HG03571 (cell line): Measurements from ENCODE around the gene MICAL2.

Experiments used
- ATAC-seq: cut with Tn5 transposase; IDR thresholded peaks from one replicate; pipeline ENCODE4 v1.9.1; 2021; ENCODE audit not compliant: unreplicated experiment

The MICAL2 gene

DNA sequence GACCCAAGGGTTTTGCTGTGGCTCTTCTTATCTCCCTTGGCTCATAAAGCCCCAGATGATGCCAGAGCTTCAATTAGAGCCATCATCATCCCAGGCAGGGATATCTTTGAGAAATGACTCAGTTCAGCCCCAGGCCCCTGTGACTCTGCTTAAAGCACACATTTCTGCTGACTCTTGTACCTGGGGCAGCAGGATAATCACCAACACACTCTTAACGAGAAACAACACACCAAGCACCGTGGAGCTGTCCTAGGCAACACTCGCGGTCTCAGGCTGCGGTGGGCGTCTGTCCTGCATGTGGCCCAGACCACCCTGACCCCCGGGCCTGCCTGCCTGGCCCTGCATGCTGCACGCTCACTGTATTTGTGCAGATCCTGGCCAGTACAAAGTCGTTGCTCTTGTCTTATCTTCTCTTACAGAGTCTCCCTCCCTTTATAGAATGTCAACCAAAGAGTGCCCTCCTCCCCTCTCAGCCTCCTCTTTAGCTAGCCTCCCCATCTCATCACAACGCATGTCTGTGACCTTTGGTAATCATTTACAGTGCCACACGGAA is 152.8 kb downstream of the MICAL2 start:
- no peak for ATAC-seq

DNA sequence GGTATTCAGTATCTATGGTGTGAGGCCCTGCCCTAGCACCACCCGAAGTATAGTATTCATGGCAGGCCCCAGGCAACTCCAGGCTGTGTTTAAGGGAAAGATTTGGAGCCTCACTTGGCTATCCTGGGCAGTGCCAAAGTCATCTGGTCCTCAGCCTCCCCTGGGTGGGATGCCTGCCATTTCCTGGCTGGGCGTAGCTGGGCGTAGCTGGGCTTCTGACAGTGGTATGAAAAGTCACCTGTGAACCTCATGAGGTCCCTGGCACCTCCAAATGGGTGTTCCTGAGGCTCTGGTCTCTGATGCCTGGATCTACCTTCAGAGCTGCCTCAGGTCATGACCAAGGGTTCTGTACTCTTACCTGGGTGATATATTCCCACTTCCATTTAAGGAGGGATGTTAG is 154.0 kb downstream of the MICAL2 start:
- ATAC-seq: no peak

DNA sequence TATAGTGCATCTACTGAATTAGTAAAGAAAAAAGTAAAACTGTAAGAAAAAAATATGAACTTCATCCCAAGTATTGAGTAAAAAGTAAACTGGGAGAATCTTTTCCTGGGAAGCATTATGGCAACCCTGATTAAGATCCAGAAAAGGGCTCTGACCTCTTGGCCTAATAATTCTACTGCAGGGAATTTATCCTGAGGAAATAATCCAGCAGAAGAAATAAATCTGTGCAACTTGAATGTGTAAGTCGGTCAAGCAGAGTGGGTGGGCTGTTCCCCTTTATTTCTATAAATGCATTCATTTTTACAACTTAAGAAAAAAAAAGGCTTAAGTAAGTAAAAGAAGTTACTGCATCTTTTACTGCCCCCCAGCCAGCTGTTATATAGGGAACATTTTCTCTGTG is 155.7 kb downstream of the MICAL2 start:
- ATAC-seq: no peak

DNA sequence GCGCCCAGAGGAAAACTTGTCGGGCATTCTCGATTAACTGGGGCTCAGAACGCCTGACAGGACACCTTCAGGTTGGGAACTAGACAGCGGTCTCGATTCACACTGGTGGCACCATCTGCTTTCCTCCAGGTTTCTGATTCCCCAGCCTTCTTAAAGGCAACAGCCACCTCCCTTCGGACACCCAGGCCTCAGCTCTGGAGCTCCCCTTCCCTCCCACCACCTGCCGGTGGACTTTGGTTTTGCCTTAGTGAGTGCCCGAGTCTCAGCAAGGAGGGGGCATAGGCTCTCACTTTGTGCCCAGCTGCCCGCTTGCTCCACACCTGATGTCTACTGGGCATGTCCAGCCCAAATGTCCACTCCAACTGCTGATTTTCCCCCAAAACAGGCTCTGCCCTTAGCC is 156.6 kb downstream of the MICAL2 start:
- no peak for ATAC-seq

DNA sequence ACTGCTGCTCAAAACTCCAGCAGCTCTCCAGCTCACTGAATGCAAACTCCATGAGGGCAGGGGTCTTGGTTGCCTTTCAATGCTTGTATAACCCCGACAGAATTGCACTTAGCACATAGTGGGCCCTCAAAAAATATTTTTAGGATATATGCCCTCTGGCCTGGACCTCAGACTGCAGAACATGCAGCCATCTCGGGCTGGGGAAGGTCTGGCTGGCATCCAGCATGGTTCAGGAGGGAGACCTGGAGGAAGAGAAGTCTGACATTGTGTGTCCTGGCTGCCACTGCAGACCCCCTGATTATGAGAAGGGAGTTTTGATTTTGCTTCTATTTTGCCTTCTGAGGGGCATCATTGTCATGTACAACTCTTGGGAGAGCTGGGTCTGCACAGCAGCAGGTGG is 157.5 kb downstream of the MICAL2 start:
- ATAC-seq: no peak

DNA sequence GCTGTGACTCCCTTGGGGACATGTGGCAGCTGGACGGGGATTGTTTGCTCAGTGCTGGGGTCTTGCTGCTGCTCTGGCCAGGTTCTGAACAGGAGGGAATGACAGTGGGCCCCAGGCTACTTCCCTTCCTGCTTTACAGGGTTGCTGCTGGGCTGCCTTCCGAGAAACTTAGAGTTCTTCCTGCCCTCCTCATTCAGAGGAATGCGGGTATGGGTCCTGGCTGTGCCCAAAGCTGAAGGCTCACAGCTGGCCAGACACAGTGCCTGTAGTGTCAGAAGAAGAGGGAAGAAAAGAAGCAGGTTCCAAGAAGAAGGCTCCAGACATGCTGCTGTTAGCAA is 158.7 kb downstream of the MICAL2 start:
- no peak for ATAC-seq

DNA sequence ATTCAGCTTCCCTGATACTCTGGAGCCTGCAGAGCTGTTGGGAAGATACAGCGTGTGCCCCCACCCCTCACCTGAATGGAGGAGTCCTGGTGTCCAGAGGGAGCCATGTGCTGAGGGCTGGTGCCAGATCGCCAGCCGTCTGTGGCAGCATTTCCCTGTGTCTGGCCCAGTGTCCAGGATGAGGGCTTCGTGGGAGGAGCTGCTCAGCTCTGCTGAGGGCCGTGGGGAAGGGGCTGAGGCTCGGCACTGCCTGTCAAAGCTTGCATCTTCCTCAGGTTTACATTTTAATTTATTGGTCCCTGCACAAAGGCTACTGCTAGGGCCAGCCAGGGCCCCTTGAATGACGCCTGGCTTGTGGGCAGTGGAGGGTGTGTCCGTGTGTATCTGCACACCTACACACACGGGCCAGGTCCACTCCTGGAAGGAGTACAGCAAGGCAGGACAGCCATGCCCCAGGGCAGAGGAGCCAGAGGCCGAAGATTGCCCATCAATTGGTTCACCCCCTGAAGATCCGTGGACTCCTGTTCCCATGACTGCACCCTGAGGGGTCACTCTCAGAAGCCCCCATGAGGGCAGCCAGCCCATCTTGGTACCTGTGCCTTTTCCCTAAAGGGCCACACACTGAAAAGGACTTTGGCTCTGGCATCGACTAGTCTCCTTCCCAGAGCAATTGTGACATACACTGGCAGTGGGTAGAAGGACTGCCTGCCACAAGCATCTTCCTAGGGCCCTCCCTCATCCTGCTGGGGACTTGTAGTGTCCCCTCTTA is 159.2 kb downstream of the MICAL2 start:
- no peak for ATAC-seq

DNA sequence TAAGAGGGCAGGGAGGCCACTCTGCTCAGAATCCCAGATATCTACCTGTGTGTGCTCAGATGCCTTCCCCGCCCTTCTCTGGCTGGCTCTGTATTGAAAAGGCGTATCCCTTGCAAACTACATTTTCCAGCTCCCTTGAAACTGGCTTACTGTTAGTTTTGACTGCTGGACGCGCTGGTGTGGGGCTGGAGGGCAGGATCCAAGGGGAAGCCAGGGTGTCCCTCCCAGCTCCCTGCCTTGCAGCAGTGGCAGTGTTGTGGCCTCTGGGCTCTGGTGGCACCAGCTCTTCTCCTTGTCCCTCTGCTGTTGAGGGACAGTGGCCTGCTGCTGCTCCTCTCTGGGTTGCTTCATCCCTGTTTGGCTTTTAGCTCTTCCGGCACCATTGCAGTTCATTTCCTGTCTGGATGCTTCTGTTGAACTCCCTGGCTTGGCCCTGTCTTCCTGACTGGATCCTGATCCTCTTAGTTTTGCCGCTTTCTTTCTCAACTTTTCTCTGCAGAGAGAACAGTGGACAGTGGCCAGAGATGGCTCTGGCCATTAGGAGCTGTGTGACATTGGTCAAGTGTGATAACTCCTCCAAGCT is 159.9 kb downstream of the MICAL2 start:
- no peak for ATAC-seq

DNA sequence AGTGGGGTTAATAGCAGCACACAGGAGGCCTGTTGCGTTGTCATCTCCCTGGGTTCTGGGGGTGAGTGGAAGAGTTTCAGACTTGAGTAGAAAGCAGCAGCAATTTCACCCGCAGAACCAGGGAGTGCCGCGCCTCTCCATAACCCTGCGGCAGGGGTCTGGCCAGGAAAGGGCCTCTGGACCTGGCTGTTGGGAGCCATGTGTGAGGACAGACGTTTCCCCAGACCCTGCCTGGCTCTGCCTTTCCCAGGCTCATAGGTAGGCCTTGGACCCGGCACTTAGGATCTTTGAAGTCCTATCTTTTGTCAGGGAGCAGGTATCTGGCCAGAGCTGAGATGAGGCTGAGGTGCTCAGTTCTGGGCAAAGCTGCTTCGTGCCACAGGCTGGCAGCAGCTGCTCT is 160.4 kb downstream of the MICAL2 start:
- no peak for ATAC-seq

DNA sequence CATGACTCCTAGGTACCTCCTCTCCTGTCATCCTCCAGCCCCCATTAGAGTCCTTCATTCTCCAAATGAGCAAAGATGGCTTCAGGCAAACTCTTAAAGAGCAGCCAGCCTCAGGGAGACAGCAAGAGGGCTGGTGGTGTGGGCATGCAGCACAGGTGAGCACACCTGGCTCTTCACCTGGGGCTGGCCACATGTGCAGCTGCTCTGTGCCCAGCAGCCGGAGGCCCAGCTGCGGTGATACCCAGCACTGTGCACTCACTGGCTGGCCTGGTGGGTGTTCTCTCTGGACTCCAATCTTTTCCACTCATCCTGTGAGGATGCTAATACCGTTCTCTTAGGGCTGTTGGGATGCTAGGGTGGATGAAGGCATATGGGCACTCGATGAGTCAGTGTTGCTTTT is 160.9 kb downstream of the MICAL2 start:
- no peak for ATAC-seq

DNA sequence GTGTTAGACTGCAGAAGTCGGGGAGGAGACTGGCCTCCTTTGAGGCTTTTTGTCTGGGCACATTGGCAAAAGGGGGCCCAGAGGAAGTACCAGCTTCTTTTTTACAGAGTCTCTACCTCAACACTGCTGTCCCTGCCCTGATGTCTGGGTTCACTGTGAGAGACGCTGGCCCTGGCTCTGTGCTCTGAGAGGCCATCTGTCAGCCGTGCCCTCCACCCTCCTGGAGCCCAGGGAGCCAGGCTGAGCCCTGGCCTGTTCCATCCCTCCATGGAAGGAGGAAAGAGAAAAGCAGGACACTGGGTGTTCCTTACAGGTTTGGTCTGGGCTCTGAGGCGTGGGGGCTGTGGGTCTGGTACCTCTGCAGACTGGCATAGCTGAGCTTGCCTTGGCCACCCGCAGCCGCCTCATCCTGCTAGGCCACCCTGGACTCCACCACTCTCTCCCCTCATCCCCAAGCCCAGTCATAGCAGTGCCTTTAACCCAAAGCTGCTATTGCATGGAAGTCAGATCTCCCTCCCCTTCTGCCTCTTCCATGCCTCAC is 161.5 kb downstream of the MICAL2 start:
- ATAC-seq: no peak

DNA sequence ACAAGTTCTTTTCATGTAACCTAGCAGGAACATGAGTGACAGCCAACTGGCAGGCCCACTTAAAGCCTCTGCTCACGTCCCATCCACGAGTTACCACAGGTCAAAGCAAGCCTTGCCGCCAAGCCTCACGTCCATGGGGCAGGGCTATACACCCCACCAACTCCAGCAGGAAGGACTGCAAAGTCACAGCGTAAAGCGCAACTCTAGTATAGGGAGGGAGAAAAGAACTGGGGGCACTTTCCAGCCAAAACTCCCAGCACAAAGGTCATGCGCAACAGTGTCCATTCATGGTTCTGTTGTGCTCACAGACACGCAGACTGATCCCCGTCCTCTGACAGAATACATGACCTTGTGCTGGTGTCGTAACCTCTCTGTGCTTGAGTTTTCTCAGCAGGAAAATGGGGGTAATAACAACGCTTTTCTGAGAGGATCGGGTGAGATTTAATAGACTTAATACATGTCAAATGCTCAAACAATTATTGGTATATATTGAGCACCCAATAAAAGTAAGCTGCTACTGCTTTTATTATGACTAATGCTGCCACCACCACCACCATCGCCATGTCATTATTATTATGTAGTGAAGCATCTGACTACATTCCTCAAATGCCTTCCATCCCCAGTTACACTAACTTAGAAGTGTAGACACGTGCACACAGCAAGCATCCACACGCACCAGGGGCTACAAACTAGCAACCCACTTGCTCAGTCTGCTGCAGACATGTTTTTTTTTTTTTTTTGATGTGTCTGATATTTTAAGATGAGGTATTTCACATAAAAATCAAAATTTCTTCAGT is 162.6 kb downstream of the MICAL2 start:
- no peak for ATAC-seq

DNA sequence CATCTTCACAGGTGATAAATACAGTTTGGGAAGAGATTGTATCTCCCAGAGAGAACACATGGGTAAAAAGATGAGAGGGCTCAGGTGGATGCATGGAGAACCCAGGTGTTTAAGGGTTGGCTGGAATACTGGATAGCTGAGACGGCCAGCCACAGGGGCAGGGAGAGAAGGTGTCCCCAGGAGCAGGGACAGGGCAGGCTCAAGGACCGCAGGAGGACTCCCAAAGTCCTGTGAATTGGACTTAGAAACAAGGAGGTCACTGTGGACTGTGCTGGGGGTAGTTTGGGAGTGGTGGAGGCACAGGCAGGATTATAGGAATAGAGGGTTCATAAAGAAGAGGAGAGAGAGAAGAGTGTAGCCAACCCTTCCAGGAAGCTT is 163.2 kb downstream of the MICAL2 start:
- no peak for ATAC-seq

DNA sequence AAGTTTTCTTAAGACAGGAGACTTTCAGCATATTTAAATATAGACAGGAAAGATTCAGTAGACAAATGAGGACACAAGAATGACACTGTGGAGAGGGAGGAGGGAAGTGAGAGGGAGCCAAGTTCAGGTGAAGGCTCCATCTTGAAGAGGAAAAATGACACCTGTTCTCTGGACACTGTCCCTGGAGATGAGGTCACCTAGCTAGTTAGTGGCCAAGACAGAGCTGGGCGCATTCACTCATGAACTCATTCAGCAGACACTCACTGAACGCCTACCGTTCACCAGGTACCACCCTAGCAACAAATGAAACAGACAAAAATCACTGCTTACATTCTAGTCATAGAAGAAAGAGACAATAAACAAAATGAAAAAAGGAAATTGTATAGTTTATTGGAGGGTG is 163.7 kb downstream of the MICAL2 start:
- ATAC-seq: no peak

DNA sequence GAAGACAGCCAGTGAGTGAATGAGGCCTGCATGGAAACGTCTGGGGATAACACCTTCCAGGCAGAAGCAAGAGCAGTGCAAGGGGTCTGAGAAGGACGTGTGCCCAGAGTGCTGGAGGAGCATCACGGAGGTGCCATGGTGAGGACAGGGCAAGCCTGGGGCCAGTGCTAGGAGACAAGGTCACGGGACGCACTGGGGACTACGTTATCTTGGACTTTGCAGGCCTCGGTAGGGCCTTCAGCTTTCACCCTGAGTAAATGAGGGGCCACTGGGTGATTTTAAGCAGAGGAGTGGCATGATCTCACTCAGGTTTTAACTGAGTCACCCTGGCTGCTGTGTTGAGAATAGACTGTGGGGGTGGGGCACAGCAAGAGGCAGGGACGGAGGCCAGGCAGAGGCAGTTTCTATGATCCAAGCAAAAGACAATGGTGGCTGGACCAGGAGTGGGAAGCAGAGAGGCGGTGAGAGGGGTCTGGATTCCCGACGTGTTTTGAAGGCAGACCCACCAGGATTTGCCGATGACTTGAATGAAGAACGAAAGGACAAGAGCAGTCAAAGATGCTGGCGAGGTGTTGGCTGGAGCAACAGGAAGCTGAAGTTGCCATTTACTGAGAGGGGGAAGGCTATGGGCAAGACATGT is 164.3 kb downstream of the MICAL2 start:
- ATAC-seq: no peak

DNA sequence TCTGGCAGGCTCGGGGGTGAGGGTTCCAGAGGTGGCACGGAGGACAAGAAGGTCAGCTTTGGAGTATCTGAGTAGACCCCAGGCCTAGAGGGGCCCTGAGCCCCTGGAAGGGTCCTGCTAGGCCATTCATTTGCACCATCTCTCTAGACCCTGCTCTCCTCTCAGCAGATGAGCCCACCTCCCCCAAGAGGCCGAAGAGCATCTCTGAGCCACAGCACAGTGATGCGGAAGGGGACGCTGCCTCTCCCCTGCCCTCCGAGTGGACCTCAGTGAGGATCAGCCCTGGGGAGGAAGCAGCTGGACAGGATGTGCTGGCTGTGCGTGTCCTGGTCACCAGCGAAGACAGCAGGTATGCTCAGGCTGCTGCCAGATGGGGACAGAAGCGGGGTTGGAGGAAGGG is 165.4 kb downstream of the MICAL2 start:
- no peak for ATAC-seq

DNA sequence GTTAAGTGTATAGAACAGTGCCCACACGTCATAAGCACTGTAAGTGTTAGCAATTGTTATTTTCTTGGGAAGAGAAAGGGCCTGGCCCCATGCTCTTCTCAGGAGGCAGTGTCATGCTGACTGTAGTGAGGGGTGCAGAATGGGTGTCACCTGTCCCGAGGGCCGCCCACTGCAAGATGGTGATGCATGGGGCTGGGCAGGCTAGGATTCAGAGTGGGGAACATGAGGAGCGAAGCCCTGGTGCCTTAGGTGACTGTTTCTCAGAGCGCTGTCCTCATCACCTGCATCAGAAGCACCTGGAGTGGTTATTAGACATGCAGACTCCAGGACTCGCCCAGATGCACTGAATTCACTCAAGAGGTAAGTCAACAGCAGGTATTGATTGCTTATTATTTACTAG is 166.0 kb downstream of the MICAL2 start:
- no peak for ATAC-seq

DNA sequence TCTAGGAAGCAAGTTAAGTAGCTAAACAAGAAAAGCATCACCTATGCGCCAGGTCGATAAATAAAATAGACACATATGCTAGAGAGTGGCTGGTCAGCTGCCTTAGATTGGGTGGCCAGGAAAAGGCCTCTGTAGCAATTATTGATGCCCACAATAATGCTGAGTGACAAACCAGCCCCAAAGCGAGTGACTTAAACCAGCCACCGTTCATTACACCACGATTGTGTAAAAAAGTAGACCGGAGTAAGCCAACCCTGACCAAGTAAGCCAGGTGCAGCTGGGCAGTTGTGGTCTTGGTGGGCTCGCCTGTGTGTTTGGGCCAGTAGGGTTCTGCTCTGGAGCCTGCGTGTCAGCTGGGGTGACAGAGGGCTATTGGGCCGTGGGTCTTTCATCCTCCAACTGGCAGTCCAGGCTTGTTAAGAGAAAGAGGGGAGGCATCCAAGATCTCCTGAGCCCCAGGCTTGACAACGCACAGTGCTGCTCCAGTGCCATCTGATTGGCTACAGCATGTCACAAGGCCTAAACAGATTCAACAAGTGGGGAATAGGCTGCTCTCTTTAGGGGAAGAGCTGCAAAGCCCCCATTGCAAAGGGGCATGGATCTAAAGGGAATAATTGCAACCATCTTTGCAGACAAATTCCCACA is 166.6 kb downstream of the MICAL2 start:
- ATAC-seq: no peak

DNA sequence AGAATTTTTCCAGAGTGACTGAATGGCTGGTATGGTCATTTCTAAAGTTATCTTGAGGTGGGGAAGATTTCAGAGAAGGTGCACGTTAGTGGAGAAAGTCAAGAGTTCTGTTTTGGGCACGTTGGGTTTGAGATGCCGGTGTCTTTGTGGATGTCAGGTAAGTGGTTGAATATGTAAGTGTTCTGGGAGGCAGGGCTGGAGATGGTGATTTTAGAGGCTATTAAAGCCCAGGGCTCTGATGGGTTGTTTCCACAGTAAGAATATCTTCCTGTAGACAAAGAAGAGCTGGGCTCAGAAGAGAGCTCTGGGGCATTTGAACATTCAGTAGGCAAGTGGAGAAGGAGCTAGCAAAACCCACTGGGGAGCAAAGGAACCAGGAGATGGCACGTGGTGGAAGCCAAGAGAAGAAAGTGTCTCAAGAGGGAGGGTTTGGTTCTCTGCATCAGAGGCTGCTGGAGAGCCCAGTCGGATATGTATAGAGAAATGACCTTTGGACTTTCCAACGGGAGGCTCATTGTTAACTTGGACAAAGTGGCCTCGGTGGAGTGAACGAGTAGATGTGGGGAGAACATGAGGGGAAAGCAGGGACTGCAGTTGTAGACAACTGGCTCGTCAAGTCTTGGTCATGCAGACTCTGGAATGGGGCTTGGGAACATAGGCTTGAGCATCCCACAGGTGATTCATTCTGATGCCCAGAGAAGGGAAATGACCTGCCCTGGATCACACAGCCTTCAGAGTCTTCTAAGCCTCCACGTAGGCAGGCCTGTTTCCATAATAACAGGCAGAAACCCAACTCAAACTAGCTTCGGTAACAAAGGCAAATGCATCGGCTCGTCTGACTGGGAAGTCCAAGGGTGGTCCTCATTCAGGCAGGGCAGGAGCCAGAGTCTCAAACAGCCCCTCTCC is 168.6 kb downstream of the MICAL2 start:
- ATAC-seq: no peak

DNA sequence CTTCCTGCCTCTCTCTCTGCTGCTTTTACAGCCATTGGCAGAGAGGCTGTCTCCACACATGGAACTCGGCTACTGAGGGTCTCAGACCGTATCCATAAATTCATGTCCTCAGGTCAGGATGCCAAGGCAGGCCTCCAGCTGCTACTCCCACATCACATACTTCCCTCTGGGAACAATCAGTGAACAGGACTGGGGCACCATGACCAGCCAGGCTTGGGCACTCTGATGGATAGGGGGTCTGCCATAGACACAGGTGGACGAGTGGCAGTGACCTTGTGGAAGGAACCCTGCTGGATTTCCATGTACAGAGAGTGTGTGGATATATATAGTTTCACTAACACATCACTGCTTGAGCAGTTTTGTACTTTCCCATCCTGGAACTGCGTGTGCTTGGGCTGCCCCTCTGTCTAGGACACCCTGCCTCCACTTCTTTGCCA is 169.3 kb downstream of the MICAL2 start:
- ATAC-seq: no peak
